Ecto neural progenitor cell (in vitro differentiated cells): ENCODE results near the gene PNLIPRP2.

Source experiments
- DNase-seq: peaks from one replicate; pipeline ENCODE4 v3.0.0-alpha.2; 2018; ENCODE audit warnings: low spot score

Gene PNLIPRP2

DNA sequence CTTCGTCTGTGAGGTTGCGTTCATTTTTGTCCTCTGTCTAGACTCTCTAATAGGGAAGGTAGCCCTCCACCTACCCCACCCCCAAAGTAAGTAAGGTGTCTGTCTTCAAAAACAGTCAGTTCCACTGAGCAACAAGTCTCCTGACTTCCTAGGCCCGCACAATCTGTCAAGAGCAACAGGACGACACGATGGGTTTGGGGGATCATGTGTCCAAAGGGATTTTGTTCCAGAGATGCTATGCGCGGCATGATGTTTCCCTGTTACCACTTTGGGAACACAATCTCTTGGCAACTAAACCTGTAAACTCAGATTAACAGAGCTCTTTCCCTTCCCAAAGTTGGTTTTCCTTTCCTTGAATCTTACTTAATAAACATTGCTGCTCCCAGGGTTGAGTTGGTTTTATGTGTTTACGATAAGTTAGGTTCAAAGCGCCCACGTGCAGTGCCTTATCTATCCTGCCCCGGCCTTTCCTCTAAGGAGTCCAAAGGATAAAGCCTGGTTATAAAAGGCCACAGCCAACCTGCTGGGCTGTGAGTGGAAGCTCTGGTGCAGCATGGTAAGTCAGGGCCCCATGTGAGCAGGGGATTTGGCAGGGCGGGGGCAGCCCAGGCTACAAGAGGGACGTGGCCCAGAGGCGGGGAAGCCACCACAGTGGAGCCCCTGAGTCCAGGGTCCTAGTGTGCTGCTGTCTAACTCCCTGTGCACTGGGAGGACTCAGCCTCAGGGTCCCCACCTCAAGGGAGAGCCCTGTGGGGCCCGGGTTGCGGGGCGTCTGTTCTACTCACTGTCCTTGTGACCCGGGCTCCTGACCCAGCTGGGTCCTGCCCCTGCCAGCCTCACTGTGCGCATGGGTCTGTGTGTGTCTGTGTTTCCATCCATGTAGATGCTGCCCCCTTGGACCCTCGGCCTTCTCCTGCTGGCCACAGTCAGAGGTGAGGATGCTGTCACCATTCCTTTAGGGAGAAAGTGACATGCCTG, at the start of gene PNLIPRP2:
Gene PNLIPRP2 (plus strand): TSS at position 531 of the 978 bp plus-strand sequence.
- DNase-seq: no peak

DNA sequence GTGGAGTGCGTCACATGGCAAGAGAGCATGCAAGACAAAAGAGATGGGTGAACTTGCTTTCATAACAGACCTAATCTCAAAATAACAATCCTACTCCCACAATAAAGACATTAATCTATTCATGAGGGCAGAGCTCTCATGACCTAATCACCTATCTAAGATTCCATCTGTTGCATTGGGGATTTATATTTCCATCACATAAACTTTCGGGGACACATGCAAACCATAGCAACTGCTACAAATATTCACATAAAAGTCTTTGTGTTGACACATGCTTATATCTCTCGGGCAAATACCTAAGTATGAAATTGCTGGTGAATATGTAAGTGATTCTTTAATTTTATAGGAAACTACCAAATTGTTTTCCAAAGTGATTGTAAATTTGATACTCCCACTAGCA, 46.0 kb upstream of the PNLIPRP2 start:
- DNase-seq: no peak

GRCh38 chr10:116587878-116588591, 32.7 kb upstream of the PNLIPRP2 start:
- no peak for DNase-seq

DNA sequence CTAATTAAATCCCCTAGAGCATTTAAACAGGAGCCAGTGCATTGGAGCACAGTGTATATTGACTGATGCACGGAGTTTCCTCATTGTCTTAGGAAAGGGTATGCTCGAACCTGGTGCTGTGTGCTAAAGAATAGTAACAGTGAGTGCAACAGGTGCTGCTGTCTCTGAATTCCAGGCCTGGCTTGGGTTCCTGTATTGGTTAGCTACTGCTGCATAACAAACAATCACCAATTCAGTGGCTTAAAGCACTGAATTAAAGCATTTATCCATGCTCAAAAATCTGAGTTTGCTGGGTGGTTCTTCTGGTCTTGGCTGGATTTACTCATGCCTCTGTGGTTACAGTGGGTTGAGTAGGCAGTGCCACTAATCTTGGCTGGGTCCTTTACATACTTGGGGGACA, 31.8 kb upstream of the PNLIPRP2 start:
- no peak for DNase-seq

DNA sequence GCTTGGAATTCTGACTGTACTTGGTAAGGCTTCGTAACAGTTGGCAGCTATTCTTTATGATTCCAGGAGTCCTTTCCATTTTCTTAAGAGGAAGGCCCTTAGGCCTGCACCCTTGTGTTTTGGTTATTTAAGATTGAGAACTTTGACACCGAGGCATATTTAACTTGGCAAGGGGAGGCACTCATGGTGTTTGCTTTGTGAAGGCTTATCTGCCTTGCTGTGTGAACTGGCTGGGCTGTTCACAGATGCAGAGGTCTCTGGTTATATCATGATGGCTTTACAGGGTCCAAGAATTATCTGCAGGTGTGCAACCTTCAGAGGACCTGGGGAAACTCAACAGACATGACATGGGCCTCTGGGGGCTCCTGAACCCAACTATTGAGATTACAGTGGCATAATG, 30.8 kb upstream of the PNLIPRP2 start:
- DNase-seq: no peak

- no peak for DNase-seq
These were observed 29.9 kb upstream of the PNLIPRP2 start, which contains the start of gene PNLIPRP1 for GRCh38 chr10:116590590-116591444. Gene PNLIPRP1, plus strand, starts transcription at chr10:116590959. Its CDS starts 171 bp downstream, at chr10:116591130.

- no peak for DNase-seq
These were observed 27.5 kb upstream of the PNLIPRP2 start for GRCh38 chr10:116593139-116593740.

DNA sequence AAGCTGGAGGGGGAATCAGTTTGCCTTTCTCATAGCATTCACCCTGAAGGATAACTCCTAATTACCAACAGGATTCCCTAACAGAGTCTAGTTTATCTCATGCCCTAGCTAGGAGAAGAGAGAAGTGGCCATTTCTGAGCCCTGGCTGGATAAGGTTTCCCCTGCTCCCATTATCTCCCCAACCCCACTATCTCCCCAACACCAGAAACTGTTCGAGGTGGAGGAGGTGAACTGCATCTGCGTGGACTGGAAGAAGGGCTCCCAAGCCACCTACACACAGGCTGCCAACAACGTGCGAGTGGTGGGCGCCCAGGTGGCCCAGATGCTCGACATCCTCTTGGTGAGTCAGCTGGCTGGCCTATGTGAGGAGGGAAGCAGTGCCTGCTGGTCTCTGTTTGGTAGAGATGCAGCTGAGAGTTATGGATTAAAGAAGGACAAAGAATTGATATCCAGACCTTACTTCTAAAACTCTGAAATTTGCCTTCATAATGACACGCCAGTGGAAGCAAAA, 26.2 kb upstream of the PNLIPRP2 start:
- DNase-seq: no peak

- no peak for DNase-seq
These were observed 24.7 kb upstream of the PNLIPRP2 start for GRCh38 chr10:116596062-116596461.

DNA sequence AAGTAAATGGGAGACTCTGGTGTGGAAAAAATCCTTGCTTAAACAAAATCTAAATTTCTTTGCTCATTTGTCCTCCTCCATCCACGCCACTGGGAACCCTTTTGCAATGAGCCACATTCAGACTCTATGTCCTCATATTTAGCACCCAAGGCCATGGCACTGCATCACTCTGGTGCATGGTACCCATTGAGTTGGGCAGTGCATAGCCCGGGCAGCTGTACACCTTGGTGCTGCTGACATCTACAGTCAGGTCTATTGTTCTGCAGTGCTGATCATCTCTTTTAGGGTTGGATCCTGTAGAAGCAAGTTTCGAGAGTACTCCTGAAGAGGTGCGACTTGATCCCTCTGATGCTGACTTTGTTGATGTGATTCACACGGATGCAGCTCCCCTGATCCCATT, 23.2 kb upstream of the PNLIPRP2 start:
- no peak for DNase-seq

DNA sequence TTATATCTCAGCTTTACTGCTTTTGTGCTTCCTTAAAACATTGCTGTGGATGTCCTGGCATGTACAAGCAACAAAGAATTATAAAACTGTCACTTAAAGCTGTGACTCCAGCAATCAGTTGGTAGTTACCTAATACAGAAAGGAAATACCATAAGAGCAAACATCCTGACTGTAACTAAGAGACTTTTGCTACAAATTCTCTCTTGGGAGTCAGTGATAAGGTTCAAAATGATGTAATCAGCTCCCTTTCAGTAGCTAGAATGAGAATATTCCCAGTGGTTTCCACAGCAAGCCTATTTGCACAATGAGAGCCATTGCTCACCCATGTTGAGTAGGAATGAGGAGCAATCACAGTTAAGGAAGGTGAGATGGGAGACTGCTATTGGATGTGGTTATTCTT, 22.4 kb upstream of the PNLIPRP2 start:
- DNase-seq: no peak

DNA sequence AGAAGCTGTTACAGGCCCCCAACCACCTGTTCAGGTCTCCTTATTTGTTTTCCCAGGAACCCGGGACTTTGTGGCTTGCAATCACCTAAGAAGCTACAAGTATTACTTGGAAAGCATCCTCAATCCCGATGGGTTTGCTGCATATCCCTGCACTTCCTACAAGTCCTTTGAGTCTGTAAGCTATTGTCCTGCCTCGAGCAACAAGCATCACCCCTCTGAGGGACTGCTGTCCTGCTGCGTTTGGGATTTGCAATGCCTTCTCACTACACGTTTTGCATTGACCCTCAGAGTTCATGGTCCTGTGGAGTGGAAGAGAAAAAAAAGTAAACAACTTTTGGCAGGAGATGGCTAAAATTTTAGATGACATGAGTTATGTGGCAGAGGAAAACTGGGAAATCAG, 20.8 kb upstream of the PNLIPRP2 start:
- DNase-seq: no peak

GRCh38 chr10:116602648-116603400, 17.9 kb upstream of the PNLIPRP2 start:
- no peak for DNase-seq

DNA sequence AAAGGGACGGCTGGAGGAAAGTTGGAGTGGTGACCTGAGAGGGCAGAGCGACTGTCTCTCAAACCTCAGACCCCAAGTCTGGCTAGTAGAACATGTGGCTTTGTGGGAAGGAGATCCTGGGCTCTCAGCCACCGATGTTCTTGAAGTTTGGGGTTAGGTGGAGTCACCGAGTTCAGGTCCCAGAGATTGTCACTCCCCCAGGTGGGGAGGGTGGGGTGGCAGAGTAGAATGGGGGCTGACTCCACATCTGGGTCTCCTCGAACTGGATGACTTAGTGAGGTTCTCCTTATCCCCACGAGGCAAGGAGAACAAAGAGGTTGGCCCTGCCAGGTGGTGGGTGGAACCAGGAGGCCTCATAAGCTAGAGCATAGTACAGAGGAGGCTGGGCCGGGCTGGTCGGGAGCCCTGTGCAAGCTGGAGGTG, 14.7 kb upstream of the PNLIPRP2 start:
- no peak for DNase-seq

DNA sequence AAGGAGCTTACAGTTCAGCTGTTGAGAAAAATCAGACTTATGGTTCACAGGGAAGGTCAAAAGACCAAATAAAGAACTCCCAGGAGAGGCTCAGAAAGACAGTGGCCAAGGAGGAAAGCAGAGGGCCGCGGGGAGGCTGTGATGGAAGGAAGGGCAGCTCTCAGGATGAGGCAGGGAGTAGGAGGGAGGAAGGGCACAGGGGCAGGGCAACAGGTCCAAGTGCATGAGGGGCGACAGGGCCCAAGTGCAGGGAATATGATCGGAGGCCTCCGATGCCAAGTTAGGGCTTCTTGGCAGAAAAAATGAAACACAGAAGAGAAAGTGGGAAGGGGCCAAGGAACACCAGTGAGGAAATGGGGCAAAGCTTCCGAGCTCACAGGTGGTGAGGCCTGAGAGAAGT, 13.4 kb upstream of the PNLIPRP2 start:
- DNase-seq: no peak

- peak; percentile 50 for DNase-seq
These were observed 11.8 kb upstream of the PNLIPRP2 start for GRCh38 chr10:116608686-116609594.

GRCh38 chr10:116610443-116611152, 10.2 kb upstream of the PNLIPRP2 start:
- no peak for DNase-seq

GRCh38 chr10:116611153-116611545, 9.6 kb upstream of the PNLIPRP2 start:
- DNase-seq: no peak
